HL-60 (cell line): ENCODE data around the gene TRABD.

Source experiments
- DNase-seq, 2 experiments: peaks; one replicate each; pipeline ENCODE4 v3.0.0-alpha.2; 2010 to 2020; ENCODE audit warnings: low read depth in 1 of 2, low spot score in 1 of 2
- H3K27ac ChIP-seq: fragments of 250-450 bp; sonication (Bioruptor Pico); replicated peaks from 2 replicates; pipeline ENCODE4 v1.5.1; 2020; ENCODE audit warnings: mild to moderate bottlenecking, moderate library complexity
- H3K27me3 ChIP-seq: fragments of 250-450 bp; sonication (Bioruptor Pico); 2 replicates; pipeline ENCODE4 v1.5.1; 2021; ENCODE audit warnings: mild to moderate bottlenecking, moderate library complexity; ENCODE audit not compliant: insufficient read depth, poor library complexity, severe bottlenecking
- H3K4me3 ChIP-seq: replicated peaks from 2 replicates; pipeline ENCODE4 v1.5.1; 2011; ENCODE audit warnings: mild to moderate bottlenecking, control low read depth, low read length; ENCODE audit not compliant: insufficient read depth
- GABPA ChIP-seq: IDR thresholded peaks from 2 replicates; pipeline ENCODE4 v1.6.1; 2012; ENCODE audit warnings: low read depth
- POLR2AphosphoS5 ChIP-seq: IDR thresholded peaks from 2 replicates; pipeline ENCODE4 v1.6.1; 2012; ENCODE audit warnings: low read depth
- REST ChIP-seq: IDR thresholded peaks from 2 replicates; pipeline ENCODE4 v1.6.1; 2012; ENCODE audit warnings: low read depth; ENCODE audit not compliant: insufficient replicate concordance
- SPI1 ChIP-seq: IDR thresholded peaks from 2 replicates; pipeline ENCODE4 v1.6.1; 2012; ENCODE audit warnings: low read depth, mild to moderate bottlenecking, borderline replicate concordance
- TF ChIP-seq, protein P1 (sequence below): IDR thresholded peaks from one replicate; pipeline ENCODE4 v1.5.1; 2011; ENCODE audit warnings: low read length, control low read depth, inconsistent platforms; ENCODE audit not compliant: insufficient read depth

TRABD gene

DNA sequence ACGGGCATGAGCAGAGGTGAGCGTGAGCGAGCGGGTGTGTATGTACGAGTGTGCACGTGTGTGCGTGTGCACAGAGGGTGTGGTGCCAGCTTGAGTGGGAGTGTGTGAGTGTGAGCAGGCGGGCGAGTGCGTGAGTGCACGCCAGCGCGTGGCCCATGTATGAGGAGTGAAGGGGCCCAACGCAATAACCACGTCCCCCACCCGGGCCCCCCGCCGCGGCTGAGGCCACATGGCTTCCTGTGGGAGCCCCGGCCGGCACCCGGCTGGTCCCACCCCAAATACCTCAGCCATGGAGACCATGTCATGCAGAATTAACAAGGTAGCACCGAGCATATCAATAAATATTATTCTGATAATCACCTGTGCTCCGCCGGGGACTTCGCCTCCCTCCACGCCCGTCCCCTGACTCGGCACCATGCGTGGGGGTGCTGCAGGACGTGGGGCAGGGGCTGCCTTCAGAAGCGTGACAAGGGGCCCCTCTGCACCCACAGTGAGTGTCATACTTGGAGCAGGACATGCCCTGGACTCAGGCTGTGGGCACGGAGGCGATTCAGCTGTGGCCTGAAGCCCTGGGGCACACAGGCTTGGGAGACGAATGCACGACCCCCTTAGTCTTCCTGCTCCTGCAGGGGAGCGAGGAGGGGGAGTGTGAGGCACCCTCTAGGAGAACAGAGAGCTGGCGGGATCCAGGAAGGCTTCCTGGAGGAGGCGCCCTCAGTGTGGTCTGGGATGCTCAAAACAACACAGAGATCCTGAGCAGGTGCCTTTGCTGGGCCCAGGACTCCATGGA is 5.6 kb upstream of the TRABD start:
- TF ChIP-seq GABPA (no peak), REST (no peak), SPI1 (no peak), POLR2AphosphoS5 (no peak)
- TF ChIP-seq, protein P1, sequence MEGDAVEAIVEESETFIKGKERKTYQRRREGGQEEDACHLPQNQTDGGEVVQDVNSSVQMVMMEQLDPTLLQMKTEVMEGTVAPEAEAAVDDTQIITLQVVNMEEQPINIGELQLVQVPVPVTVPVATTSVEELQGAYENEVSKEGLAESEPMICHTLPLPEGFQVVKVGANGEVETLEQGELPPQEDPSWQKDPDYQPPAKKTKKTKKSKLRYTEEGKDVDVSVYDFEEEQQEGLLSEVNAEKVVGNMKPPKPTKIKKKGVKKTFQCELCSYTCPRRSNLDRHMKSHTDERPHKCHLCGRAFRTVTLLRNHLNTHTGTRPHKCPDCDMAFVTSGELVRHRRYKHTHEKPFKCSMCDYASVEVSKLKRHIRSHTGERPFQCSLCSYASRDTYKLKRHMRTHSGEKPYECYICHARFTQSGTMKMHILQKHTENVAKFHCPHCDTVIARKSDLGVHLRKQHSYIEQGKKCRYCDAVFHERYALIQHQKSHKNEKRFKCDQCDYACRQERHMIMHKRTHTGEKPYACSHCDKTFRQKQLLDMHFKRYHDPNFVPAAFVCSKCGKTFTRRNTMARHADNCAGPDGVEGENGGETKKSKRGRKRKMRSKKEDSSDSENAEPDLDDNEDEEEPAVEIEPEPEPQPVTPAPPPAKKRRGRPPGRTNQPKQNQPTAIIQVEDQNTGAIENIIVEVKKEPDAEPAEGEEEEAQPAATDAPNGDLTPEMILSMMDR, result no peak
- H3K27ac ChIP-seq, result no peak overlapping the region
- no peak overlapping the region for H3K4me3 ChIP-seq
- DNase-seq, result no peak
- no peaks in the 10 kb centered on the region for H3K27me3 ChIP-seq

DNA sequence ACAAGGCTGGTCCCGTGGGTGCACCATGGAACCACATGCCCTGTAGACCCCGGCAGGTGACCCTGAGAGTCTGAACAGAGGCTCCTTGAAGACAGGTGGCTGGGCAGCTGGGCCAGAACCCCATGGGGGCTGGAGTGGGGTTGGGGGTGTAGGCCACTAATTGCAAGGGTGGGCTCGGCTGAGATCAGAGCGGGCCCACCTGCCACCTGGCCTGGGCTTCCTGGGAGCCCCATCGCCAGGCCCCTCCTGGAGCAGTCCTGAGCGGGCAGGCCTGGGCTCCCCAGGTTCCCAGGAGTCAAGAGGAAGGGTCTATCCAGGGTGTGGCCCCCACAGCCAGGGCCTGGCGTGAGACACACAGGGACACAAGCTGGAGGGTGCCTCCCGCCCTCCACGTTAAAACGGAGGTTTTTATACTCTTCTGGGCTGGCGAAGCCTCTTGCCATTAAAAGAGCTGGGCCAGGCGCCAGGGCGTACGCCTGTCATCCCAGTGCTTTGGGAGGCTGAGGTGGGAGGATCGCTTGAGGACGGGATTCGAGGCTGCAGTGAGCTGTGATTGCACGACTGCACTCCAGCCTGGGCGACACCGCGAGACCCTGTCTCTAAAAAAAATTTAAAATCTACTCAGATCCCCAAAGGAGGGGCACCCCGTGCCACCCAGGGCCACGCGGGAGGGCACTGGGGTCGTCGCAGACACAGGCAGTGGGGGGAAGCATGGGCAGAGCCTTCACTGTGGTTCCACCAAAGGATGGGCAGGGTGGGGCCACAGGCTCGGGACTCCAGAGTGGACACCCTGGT is 4.8 kb upstream of the TRABD start:
- DNase-seq, result no peak
- no peak for TF ChIP-seq REST
- TF ChIP-seq, protein P1, result no peak
- no peak for TF ChIP-seq GABPA
- no peak for TF ChIP-seq POLR2AphosphoS5
- no peak for TF ChIP-seq SPI1
- no peak overlapping the region for H3K4me3 ChIP-seq
- no peak overlapping the region for H3K27ac ChIP-seq
- no peaks in the 10 kb centered on the region for H3K27me3 ChIP-seq

GRCh38 chr22:50182176-50183081 is 3.3 kb upstream of the TRABD start:
- no peak overlapping the region for H3K4me3 ChIP-seq
- no peak for TF ChIP-seq GABPA
- TF ChIP-seq REST, result no peak
- TF ChIP-seq, protein P1, result no peak
- TF ChIP-seq SPI1, result no peak
- no peak for TF ChIP-seq POLR2AphosphoS5
- DNase-seq, result no peak
- H3K27me3 ChIP-seq, result no peaks in the 10 kb centered on the region
- H3K27ac ChIP-seq, result no peak overlapping the region
